SK-N-SH (cell line): Measurements from ENCODE around the gene IGF2R. TPM values are rescaled to one million over a fixed set of nuclear protein-coding genes. Genes with fewer than 3 reads are reported as not detected.

Source experiments
- CTCF ChIA-PET: fragments of 300-600, 350-600 bp; formaldehyde crosslinking; extraction: SDS; loops from one replicate; lab custom pipeline; 2021; lab: Yijun Ruan, JAX
- POLR2A ChIA-PET: fragments of 350-600 bp; sonication (Branson Sonifier 250); formaldehyde crosslinking; extraction: SDS; loops from one replicate; lab custom pipeline; 2020; ENCODE audit warnings: antibody characterized with exemption, inconsistent platforms; lab: Yijun Ruan, JAX
- DNase-seq: peaks from one replicate; pipeline ENCODE4 v3.0.0; 2012
- H2AFZ ChIP-seq: fragments of 200-600 bp; sonication (generic); 2 replicates; pipeline ENCODE4 v1.8.1; 2016; ENCODE audit warnings: antibody characterized with exemption, mild to moderate bottlenecking, low read depth
- H3F3A ChIP-seq: fragments of 200-600 bp; sonication (generic); replicated peaks from 2 replicates; pipeline ENCODE3; 2016; ENCODE audit warnings: antibody characterized with exemption, mild to moderate bottlenecking; ENCODE audit not compliant: insufficient read depth
- H3K27ac ChIP-seq, 2 experiments: fragments of 200-500 bp in 1 of 2; fragments of 200-600 bp in 1 of 2; sonication (Bioruptor generic) in 1 of 2; sonication (generic), shearing (Covaris generic) in 1 of 2; 2 replicates each; pipeline versions ENCODE4 v1.5.1 to v1.6.1; 2014 to 2016; ENCODE audit warnings: low read depth in 2 of 2, inconsistent platforms in 1 of 2, low read length in 1 of 2, mild to moderate bottlenecking in 1 of 2, mixed read lengths in 1 of 2
- H3K27me3 ChIP-seq: fragments of 200-600 bp; sonication (generic), shearing (Covaris generic); 2 replicates; pipeline ENCODE4 v1.6.1; 2016; ENCODE audit warnings: mixed run types; ENCODE audit not compliant: insufficient read depth
- H3K36me3 ChIP-seq, 2 experiments: fragments of 200-500 bp in 1 of 2; fragments of 200-600 bp in 1 of 2; sonication (Bioruptor generic) in 1 of 2; sonication (generic) in 1 of 2; replicated peaks in 1 of 2; 2 replicates each; pipeline versions ENCODE3 to v1.5.1; 2014 to 2016; ENCODE audit warnings: low read length in 1 of 2, mild to moderate bottlenecking in 1 of 2; ENCODE audit not compliant: insufficient read depth in 2 of 2, control insufficient read depth in 1 of 2
- H3K4me1 ChIP-seq, 2 experiments: fragments of 200-500 bp in 1 of 2; fragments of 200-600 bp in 1 of 2; sonication (Bioruptor generic) in 1 of 2; sonication (generic), shearing (Covaris generic) in 1 of 2; 2 replicates each; pipeline versions ENCODE4 v1.5.1 to v1.6.1; 2014 to 2016; ENCODE audit warnings: low read depth in 1 of 2, low read length in 1 of 2, mixed run types in 1 of 2; ENCODE audit not compliant: insufficient read depth in 2 of 2, control insufficient read depth in 1 of 2
- H3K4me2 ChIP-seq: fragments of 200-600 bp; sonication (generic), shearing (Covaris generic); 2 replicates; pipeline ENCODE4 v1.6.1; 2017; ENCODE audit warnings: mixed run types
- H3K4me3 ChIP-seq, 2 experiments: fragments of 200-500 bp in 1 of 2; fragments of 200-600 bp in 1 of 2; sonication (Bioruptor generic) in 1 of 2; sonication (generic), shearing (Covaris generic) in 1 of 2; 2 replicates each; pipeline versions ENCODE4 v1.5.1 to v1.8.1; 2014 to 2016; ENCODE audit warnings: low read depth in 2 of 2, inconsistent platforms in 1 of 2, low read length in 1 of 2, mild to moderate bottlenecking in 1 of 2, mixed read lengths in 1 of 2, moderate library complexity in 1 of 2
- H3K79me2 ChIP-seq: fragments of 200-600 bp; sonication (generic); 2 replicates; pipeline ENCODE4 v1.8.1; 2017; ENCODE audit warnings: mild to moderate bottlenecking; ENCODE audit not compliant: insufficient read depth
- H3K9ac ChIP-seq: fragments of 200-600 bp; sonication (generic); 2 replicates; pipeline ENCODE4 v1.6.1; 2017; ENCODE audit warnings: mixed run types
- H3K9me2 ChIP-seq: fragments of 200-600 bp; sonication (generic); 2 replicates; pipeline ENCODE4 v1.6.1; 2017; ENCODE audit warnings: mixed run types
- H3K9me3 ChIP-seq: fragments of 200-600 bp; sonication (generic); 2 replicates; pipeline ENCODE4 v1.6.1; 2017; ENCODE audit warnings: mixed run types, mild to moderate bottlenecking, moderate library complexity
- H4K20me1 ChIP-seq: fragments of 200-600 bp; sonication (generic); 2 replicates; pipeline ENCODE4 v1.6.1; 2017; ENCODE audit warnings: mild to moderate bottlenecking, mixed run types; ENCODE audit not compliant: insufficient read depth
- ELF1 ChIP-seq: IDR thresholded peaks from 2 replicates; pipeline ENCODE4 v1.4.0; 2012
- EZH2phosphoT487 ChIP-seq: fragments of 200-600 bp; sonication (generic); IDR thresholded peaks from 2 replicates; pipeline ENCODE4 v1.6.1; 2017; ENCODE audit warnings: low read depth, mixed run types, mild to moderate bottlenecking, antibody characterized with exemption, moderate library complexity, borderline replicate concordance
- FOXJ3 ChIP-seq: sonication (generic); formaldehyde crosslinking; IDR thresholded peaks from 2 replicates; pipeline ENCODE4 v1.5.1; 2020; ENCODE audit warnings: mild to moderate bottlenecking, missing genetic modification reagents
- GATA2 ChIP-seq: sonication (generic); formaldehyde crosslinking; IDR thresholded peaks from 2 replicates; pipeline ENCODE4 v1.5.0; 2020; ENCODE audit warnings: mild to moderate bottlenecking, missing genetic modification reagents
- MAX ChIP-seq: IDR thresholded peaks from 2 replicates; pipeline ENCODE4 v1.4.0; 2012; ENCODE audit warnings: low read depth
- MXI1 ChIP-seq: IDR thresholded peaks from 2 replicates; pipeline ENCODE4 v1.6.1; 2012; ENCODE audit warnings: mild to moderate bottlenecking, low read depth, low read length, improper control_type of control experiment
- NFIC ChIP-seq: IDR thresholded peaks from 2 replicates; pipeline ENCODE4 v1.4.0; 2012; ENCODE audit warnings: borderline replicate concordance
- NRF1 ChIP-seq: IDR thresholded peaks from 2 replicates; pipeline ENCODE4 v1.6.1; 2012; ENCODE audit warnings: low read depth, mild to moderate bottlenecking, low read length
- PBX3 ChIP-seq: IDR thresholded peaks from 2 replicates; pipeline ENCODE4; 2012
- REST ChIP-seq: IDR thresholded peaks from 2 replicates; pipeline ENCODE4 v1.6.1; 2012; ENCODE audit warnings: mild to moderate bottlenecking, low read depth, low read length, moderate library complexity
- RFX5 ChIP-seq: IDR thresholded peaks from 2 replicates; pipeline ENCODE4 v1.6.1; 2012; ENCODE audit warnings: mild to moderate bottlenecking, improper control_type of control experiment, low read length
- SIN3A ChIP-seq: IDR thresholded peaks from 2 replicates; pipeline ENCODE4 v1.6.1; 2012; ENCODE audit warnings: low read depth, mild to moderate bottlenecking, low read length, moderate library complexity, borderline replicate concordance
- YY1 ChIP-seq: IDR thresholded peaks from 2 replicates; pipeline ENCODE4 v1.4.0; 2012; ENCODE audit warnings: low read depth, mild to moderate bottlenecking
- WGBS: methylation state at CpG from one replicate; pipeline ENCODE4 v1.1.6; 2017; ENCODE audit warnings: low lambda C conversion rate; 5-methylcytosine and 5-hydroxymethylcytosine counted together
- polyA plus RNA-seq, 3 experiments: library from polyadenylated mRNA; depleted of rRNA; stranded (reverse); fragments of >200 nt; gene quantifications; 2 replicates each; pipeline ENCODE4 v1.2.3, GENCODE V29; 2012

The IGF2R gene
- polyA plus RNA-seq, 1 of the 3 experiments (the other 2 are of a cell fraction): 45.0 TPM

GRCh38 chr6:159929819-159930218 lies 39.1 kb upstream of the IGF2R start:
- H2AFZ ChIP-seq: no peak overlapping the region

GRCh38 chr6:159931112-159931511 lies 37.8 kb upstream of the IGF2R start:
- Histone ChIP-seq H3K4me2 (no peak overlapping the region), H3K4me3 (no peak overlapping the region), H3K79me2 (no peaks in the 10 kb centered on the region), H3K4me1 (peaks cover 0 to 3% of the 10 kb centered on the region in 2 experiments; a peak in 2 of 4 replicates), H3K27me3 (no peaks in the 10 kb centered on the region), H4K20me1 (no peaks in the 10 kb centered on the region), H3K9me3 (no peaks in the 10 kb centered on the region), H3K36me3 (no peaks in the 10 kb centered on the region), H3K9me2 (no peaks in the 10 kb centered on the region), H3K9ac (no peak overlapping the region), H2AFZ (no peak overlapping the region), H3K27ac (no peak overlapping the region), H3F3A (no peaks in the 10 kb centered on the region)
- no peak for DNase-seq
- ChIA-PET POLR2A (no interaction called here), CTCF (interaction anchor here (0.8 kb wide), 1 partner anchor 763 kb away, joined by 3 read pairs; no protein-coding TSS in a partner anchor)
- WGBS: 77% methylated on average over 3 of the region's 3 CpGs
- TF ChIP-seq MAX (no peak), ELF1 (no peak), RFX5 (no peak), YY1 (no peak), NRF1 (no peak), SIN3A (no peak), MXI1 (no peak), FOXJ3 (CRISPR knock-in tag) (no peak), GATA2 (CRISPR knock-in tag) (no peak), EZH2phosphoT487 (no peak), REST (no peak), PBX3 (no peak)

More at GRCh38 chr6:159929819-159930218, 39.1 kb upstream of the IGF2R start:
- Histone ChIP-seq H3K27me3 (no peaks in the 10 kb centered on the region), H3K9me3 (no peaks in the 10 kb centered on the region), H3K4me3 (no peak overlapping the region), H4K20me1 (no peaks in the 10 kb centered on the region), H3K79me2 (no peaks in the 10 kb centered on the region), H3F3A (no peaks in the 10 kb centered on the region), H3K4me2 (no peak overlapping the region), H3K9me2 (no peaks in the 10 kb centered on the region), H3K36me3 (no peaks in the 10 kb centered on the region), H3K9ac (no peak overlapping the region), H3K27ac (no peak overlapping the region), H3K4me1 (peaks cover 0 to 3% of the 10 kb centered on the region in 2 experiments; a peak in 2 of 4 replicates)
- 32% methylated on average over 8 of the region's 8 CpGs for WGBS
- TF ChIP-seq NFIC: peak; percentile 41; the same call in 1 of the 2 replicates
- no peak for TF ChIP-seq EZH2phosphoT487
- TF ChIP-seq REST: no peak
- no peak for DNase-seq
- ChIA-PET POLR2A (no interaction called here), CTCF (interaction anchor here (0.6 kb wide), 1 partner anchor 849 kb away, joined by 3 read pairs; no protein-coding TSS in a partner anchor)
